ENCODE measurements around the gene RNF39. TPM values are rescaled to one million over a fixed set of nuclear protein-coding genes. Genes with fewer than 3 reads are reported as not detected.
"Not testable (repeated sequence)": the region's sequence is repeated elsewhere in the genome, so short reads cannot be mapped to it uniquely, and the experiment has no call there.

Gene RNF39
- total and polyA plus RNA-seq, 2 of the 13 experiments (the other 11 are each of a cell fraction or from before 2014, with no cell fraction given), result 0.13 to 1.8 TPM

GRCh38 chr6:30121446-30122366 is 46.1 kb upstream of the RNF39 start:
- Histone ChIP-seq H3K4me3 (replicated peaks in 1 of 3; ENCODE audit: insufficient read depth in 1 of 3, low read depth in 2 of 3, low read length in 3 of 3) (no peak overlapping the region), H3K36me3 (replicated peaks in 1 of 2; ENCODE audit: control insufficient read depth in 1 of 2, insufficient read depth in 2 of 2, low read length in 2 of 2) (no peaks in the 10 kb centered on the region), H3K9ac (ENCODE audit: insufficient read depth, low read depth, low read length) (no peak overlapping the region), H2AFZ (ENCODE audit: low read length) (no peak overlapping the region), H3K4me1 (ENCODE audit: insufficient read depth, low read length) (peaks cover 34% of the 10 kb centered on the region), H4K20me1 (ENCODE audit: insufficient read depth, low read length) (no peaks in the 10 kb centered on the region), H3K9me3 (ENCODE audit: low read length) (no peaks in the 10 kb centered on the region), H3K27ac (ENCODE audit: extremely low read length, insufficient read depth, low read length) (no peak overlapping the region), H3K4me2 (ENCODE audit: low read depth, low read length) (no peak overlapping the region), H3K27me3 (ENCODE audit: control insufficient read depth in 1 of 2, insufficient read depth in 2 of 2, low read length in 2 of 2) (no peaks in the 10 kb centered on the region), H3K79me2 (ENCODE audit: insufficient read depth, low read length) (no peaks in the 10 kb centered on the region)
- in situ Hi-C loops (cut with HindIII; ENCODE audit: extremely low pct_ligation_motif_present, low pct_unique_long_range_greater_than_20kb), result no loop called here
- POLR2A ChIA-PET, result no interaction called here
- DNase-seq (ENCODE audit: low spot score) (no peak), FAIRE-seq (no peak), ATAC-seq (peak; percentile 60)
- CTCF ChIA-PET (ENCODE audit: low intra/inter-chr PET ratio, low total read pairs), result no interaction called here
- no TSS peak for BruUV-seq (replicated peaks)
- no peak for TF ChIP-seq FOSL2 (CRISPR knock-in tag; IDR thresholded peaks at IDR 0.05)
- TF ChIP-seq KAT2B (IDR thresholded peaks at IDR 0.05; ENCODE audit: borderline replicate concordance, low read depth, low read length), result no peak
- no peak for TF ChIP-seq NCOA1 (CRISPR knock-in tag; IDR thresholded peaks at IDR 0.05)
- no peak for TF ChIP-seq PITX1 (CRISPR knock-in tag; IDR thresholded peaks at IDR 0.05)
- intact Hi-C loops (cut with micrococcal nuclease; ENCODE audit: unreplicated experiment), result no loop called here
- 47% methylated on average over 10 of the region's 10 CpGs for WGBS (ENCODE audit: low lambda C conversion rate)

GRCh38 chr6:30118691-30119090 is 43.1 kb upstream of the RNF39 start:
- BruUV-seq (replicated peaks), result not testable (repeated sequence)
- peaks cover 25% of the 10 kb centered on the region for H3K4me1 ChIP-seq (ENCODE audit: insufficient read depth, low read length)

More at GRCh38 chr6:30118691-30119090, 43.1 kb upstream of the RNF39 start:
- H3K36me3 ChIP-seq (replicated peaks in 1 of 2; ENCODE audit: control insufficient read depth in 1 of 2, insufficient read depth in 2 of 2, low read length in 2 of 2); CTCF ChIA-PET (ENCODE audit: low intra/inter-chr PET ratio, low total read pairs); H3K4me2 ChIP-seq (ENCODE audit: low read depth, low read length); in situ Hi-C loops (cut with HindIII; ENCODE audit: extremely low pct_ligation_motif_present, low pct_unique_long_range_greater_than_20kb); ATAC-seq; intact Hi-C loops (cut with micrococcal nuclease; ENCODE audit: unreplicated experiment); H2AFZ ChIP-seq (ENCODE audit: low read length); POLR2A ChIA-PET; H3K27me3 ChIP-seq (ENCODE audit: control insufficient read depth in 1 of 2, insufficient read depth in 2 of 2, low read length in 2 of 2); H3K9ac ChIP-seq (ENCODE audit: insufficient read depth, low read depth, low read length); DNase-seq (ENCODE audit: low spot score); H3K4me3 ChIP-seq (replicated peaks in 1 of 3; ENCODE audit: insufficient read depth in 1 of 3, low read depth in 2 of 3, low read length in 3 of 3); H3K27ac ChIP-seq (ENCODE audit: extremely low read length, insufficient read depth, low read length); H3K79me2 ChIP-seq (ENCODE audit: insufficient read depth, low read length); H3K9me3 ChIP-seq (ENCODE audit: low read length); H4K20me1 ChIP-seq (ENCODE audit: insufficient read depth, low read length); FAIRE-seq: not testable (repeated sequence)
- TF ChIP-seq ZNF512 (CRISPR knock-in tag; IDR thresholded peaks at IDR 0.05), result 0 out of 2 replicates have a peak, but pooled peaks have one; percentile 24
- TF ChIP-seq U2AF2 (IDR thresholded peaks at IDR 0.05; ENCODE audit: low read depth, low read length), result peak; percentile 78; the same call in 1 of the 2 replicates
- TF ChIP-seq SRSF9 (IDR thresholded peaks at IDR 0.05; ENCODE audit: borderline replicate concordance, insufficient read depth, low read depth, low read length, poor library complexity, severe bottlenecking), result peak; percentile 91
- WGBS (ENCODE audit: low lambda C conversion rate), result 71% methylated on average over 5 of the region's 5 CpGs

Measured in HepG2 (cell line).